ENCODE results near the gene CD48.
A peak's percentile ranks its signal among the peaks of the same experiment; 100 is the strongest.
"Not testable (repeated sequence)": the region's sequence is repeated elsewhere in the genome, so short reads cannot be mapped to it uniquely, and the experiment has no call there.

The CD48 gene

GRCh38 chr1:160741612-160742348 is 30.2 kb upstream of the CD48 start:
- DNase-seq: no peak

DNA sequence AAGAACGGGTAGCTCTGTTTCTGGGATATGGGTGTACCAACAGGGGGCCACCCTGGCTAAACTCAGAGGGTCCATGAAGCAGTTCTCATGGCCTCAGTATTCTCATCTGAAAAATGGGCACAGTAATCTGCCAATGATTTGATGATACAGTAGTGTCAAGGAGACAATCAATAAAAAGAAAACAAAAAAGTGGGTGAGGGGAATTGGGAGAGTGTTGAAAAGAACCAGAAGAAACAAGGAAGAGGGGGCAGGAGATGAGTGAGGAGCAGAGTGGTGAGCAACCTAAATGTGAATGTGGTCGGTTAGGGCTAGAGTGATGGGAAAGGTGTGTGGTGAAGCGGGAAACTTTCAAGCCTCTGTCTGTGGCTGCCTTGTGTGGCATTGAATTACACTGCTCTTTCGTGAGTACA is 29.5 kb upstream of the CD48 start:
- DNase-seq: no peak

DNA sequence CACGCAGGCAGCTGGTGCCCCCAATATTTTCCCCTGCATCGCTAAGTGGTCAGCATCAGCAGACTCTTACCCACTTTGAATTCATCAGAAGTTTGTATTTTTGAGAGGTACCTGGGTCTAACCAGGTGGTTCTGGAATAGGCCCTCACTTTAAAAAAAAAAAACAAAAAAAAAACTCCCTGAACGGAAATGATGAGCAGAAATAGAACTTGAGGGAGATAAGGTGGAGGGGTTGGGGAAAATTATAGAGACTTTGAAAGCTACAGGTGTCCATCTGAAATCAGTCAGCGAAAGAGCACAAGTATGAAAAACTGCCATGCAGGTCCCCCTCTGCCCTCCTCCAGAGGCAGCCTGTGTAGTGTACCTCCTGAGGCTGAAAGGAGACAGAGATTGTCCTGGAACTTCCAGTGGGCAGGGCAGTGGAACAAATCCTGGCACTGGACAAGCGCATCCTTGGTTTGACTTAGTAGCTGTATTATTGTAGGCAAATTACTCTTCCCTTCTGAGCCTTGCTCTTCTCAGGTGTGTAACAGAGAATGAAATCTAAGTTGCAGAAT is 28.6 kb upstream of the CD48 start:
- no peak for DNase-seq

GRCh38 chr1:160739098-160739511 is 27.5 kb upstream of the CD48 start, which contains the start of gene SLAMF7:
TSS of gene SLAMF7 (plus strand) at chr1:160739247. CDS start at chr1:160739302, 55 bp downstream.
- no peak for DNase-seq

- no peak for DNase-seq
Measured at GRCh38 chr1:160738271-160738670, 26.6 kb upstream of the CD48 start.

DNA sequence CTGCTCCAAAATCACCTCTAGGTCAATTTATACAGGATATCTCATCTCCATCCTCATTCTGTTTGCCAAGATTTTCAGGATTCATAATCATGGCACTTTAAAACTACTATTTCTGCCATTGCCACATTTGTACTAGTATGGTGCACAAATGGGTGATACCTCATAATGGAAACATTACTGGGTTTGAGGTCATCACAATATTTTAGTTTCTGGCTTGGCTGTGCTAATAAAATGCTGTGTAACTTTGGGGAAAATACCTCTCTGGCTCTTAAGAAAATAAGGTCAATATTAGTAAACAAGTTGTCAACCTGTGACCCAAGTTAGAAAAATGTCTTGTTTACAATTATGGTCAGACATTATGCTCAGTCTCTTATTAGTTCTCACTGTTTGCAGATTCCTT is 22.7 kb upstream of the CD48 start:
- DNase-seq: no peak

DNA sequence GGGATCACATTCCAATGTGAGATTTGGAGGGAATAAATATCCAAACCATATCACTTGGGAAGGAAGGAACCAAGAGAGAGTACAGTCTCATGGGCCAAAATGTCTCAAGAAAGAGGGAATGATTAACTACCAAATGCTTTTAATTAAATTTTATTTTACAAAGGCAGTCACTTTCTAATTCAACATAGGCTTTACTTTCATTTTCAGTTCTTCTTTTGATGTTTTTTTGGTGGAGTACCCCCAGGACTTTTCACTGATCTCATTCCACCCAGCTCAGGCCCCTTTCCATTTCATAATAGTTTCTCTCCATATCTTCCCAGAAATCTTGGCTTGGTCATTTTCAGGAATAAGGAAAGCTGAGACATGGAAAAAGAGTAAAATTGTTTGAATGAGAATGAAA is 22.3 kb upstream of the CD48 start:
- no peak for DNase-seq

- no peak for DNase-seq
Measured at GRCh38 chr1:160731990-160732389, 20.4 kb upstream of the CD48 start.

GRCh38 chr1:160731564-160731963 is 19.9 kb upstream of the CD48 start:
- not testable (repeated sequence) for DNase-seq

DNA sequence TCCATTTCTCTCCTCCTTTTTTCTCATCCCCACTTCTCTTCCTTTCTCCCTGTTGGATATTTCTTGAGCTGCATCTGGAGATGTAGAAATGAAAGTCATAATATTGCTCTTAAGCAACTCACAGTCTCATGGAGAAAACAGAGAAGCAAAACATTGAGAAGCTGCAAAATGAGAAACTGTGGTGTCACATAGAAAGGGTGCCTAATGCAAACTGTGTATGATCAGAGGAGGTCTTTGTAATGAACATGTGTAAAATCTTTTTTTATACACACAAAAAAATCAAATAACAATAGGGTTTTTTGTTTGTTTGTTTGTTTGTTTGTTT is 15.7 kb upstream of the CD48 start:
- no peak for DNase-seq

GRCh38 chr1:160726498-160727315 is 15.1 kb upstream of the CD48 start:
- DNase-seq: peak; percentile 30

GRCh38 chr1:160726114-160726497 is 14.5 kb upstream of the CD48 start:
- no peak for DNase-seq

- no peak for DNase-seq
Measured at GRCh38 chr1:160724465-160725242, 13.0 kb upstream of the CD48 start.

GRCh38 chr1:160723332-160723731 is 11.7 kb upstream of the CD48 start:
- DNase-seq: no peak

- no peak for DNase-seq
Measured at GRCh38 chr1:160722726-160723125, 11.1 kb upstream of the CD48 start.

DNA sequence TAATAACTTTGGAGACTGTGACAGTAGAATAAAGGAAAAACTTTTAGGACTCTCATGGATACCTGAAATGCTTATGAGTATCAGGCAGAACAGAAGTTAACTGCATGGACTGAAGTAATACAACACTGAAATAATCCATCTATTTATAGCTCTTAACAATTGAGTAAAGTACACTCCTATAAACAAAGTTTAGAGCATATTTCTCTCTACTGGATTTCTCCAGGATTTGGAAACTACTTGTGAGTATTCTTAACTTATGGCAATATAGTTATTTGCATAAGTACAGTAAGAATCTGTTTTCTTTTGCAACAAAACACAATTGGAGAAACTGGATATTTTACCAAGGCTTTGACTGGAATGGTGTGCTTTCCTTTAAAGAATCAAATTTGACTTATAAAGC is 9.9 kb upstream of the CD48 start:
- no peak for DNase-seq

- no peak for DNase-seq
Measured at GRCh38 chr1:160720356-160721085, 8.9 kb upstream of the CD48 start.

DNA sequence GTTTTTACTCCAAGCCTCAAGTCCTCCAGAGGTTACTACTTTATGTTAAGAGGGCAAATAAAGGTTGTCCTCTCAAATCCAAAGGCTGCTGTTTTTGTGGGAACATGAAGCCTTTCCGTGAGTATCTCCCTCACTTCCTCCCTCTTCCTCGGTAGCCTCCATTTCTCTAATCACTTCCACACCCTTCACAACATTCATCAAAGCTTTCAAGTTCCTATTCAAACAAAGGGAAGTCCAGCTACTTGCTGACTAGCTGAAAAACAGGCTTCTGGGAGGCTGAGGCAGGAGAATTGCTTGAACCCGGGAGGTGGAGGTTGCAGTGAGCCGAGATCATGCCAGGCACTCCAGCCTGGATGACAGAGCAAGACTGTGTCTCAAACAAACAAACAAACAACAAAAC is 6.6 kb upstream of the CD48 start:
- DNase-seq: no peak

DNA sequence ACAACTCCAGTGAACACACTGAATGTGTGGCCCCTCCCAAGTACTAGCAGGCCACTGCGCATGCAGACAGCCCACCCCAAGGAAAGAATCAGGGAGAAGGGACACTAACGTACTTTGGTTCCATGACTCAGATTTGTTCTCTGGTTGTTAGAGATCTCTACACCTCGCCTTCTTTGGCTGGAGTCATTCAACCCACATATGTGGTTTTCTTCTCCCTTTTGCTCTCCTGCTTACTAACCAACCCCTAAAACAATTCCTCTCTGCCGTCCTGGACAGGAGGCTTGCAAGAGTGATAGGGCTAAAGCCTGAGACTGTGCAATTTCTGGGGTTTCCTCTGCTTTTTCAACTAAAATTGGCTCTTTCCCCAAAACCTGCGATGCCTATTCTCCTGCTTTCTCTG is 5.7 kb upstream of the CD48 start:
- DNase-seq: no peak

DNA sequence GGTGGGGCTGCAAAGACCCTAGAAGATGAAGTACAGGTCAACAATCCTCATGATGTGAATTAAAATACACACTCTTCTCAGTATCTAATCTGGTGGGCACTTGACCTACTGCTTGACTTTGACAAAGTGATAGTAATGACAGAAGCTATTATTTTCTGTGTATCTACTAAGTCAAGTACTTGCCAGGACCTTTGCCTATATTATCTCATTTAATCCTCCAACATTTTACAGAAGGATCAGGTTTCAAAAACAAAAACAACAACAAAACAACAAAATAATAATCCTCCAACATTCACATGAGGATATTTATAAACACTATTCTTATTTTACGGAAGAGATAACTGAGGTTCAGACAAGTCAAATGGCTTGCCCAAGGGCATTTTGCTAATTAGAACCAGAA is 4.4 kb upstream of the CD48 start:
- no peak for DNase-seq

DNA sequence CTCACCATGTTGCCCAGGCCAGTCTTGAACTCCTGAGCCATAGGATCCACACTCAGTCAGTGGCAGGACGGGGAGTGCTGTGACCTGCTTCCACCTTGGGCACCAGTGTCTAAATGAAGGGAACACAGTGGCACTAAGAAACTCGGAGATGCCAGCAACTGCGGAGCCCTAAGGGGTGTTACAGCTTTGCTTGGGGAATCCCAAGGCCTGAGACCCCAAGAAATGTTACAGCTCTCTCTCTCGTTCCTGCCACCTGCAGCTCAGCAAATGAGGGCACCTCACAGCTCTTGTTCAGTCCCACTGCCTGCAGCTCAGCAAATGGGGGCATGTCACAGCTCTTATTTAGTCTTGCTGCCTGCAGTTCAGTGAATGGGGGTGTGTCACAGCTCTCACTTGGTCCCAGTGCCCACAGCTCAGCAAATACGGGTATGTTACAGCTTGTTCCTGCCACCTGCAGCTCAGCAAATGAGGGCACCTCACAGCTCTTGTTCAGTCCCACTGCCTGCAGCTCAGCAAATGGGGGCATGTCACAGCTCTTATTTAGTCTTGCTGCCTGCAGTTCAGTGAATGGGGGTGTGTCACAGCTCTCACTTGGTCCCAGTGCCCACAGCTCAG is 2.5 kb upstream of the CD48 start:
- DNase-seq: not testable (repeated sequence)

GRCh38 chr1:160713161-160713560 is 1.5 kb upstream of the CD48 start:
- no peak for DNase-seq

Data from fibroblast of skin of right quadriceps (primary cell).